GM12892 (cell line): Measurements from ENCODE around the gene CAMTA1.

ENCODE experiments used
- POLR2A ChIP-seq: IDR thresholded peaks from 2 replicates; pipeline ENCODE4 v1.6.1; 2011; ENCODE audit warnings: low read depth, low read length, control low read depth
- POLR2AphosphoS5 ChIP-seq: IDR thresholded peaks from 2 replicates; pipeline ENCODE4 v1.6.1; 2011; ENCODE audit warnings: low read depth, low read length, control low read depth

DNA sequence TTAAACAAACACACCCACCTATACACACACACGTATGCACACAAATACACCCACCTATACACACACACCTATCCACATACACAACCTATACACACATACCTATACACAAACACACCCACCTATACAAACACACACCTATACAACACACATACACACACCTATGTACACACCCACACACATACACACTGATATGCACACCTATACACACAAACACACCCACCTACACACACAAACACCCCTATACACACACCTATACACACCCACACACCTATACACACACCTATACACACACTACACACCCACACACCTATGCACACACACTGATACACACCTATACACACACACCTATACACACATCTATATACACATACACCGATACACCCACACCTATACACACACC lies 870.1 kb downstream of the CAMTA1 start:
- TF ChIP-seq POLR2AphosphoS5 (no peak), POLR2A (no peak)
